Islet of Langerhans (tissue), 1 donor: Measurements from ENCODE around the gene CDYL2.
"Not testable (repeated sequence)": the region's sequence is repeated elsewhere in the genome, so short reads cannot be mapped to it uniquely, and the experiment has no call there.

ENCODE experiments used
- FAIRE-seq: peaks from one replicate; lab custom pipeline; 2011; peaks lifted over from hg19 to GRCh38; lab: Jason Lieb, UNC

CDYL2 gene, protein sequence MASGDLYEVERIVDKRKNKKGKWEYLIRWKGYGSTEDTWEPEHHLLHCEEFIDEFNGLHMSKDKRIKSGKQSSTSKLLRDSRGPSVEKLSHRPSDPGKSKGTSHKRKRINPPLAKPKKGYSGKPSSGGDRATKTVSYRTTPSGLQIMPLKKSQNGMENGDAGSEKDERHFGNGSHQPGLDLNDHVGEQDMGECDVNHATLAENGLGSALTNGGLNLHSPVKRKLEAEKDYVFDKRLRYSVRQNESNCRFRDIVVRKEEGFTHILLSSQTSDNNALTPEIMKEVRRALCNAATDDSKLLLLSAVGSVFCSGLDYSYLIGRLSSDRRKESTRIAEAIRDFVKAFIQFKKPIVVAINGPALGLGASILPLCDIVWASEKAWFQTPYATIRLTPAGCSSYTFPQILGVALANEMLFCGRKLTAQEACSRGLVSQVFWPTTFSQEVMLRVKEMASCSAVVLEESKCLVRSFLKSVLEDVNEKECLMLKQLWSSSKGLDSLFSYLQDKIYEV

DNA sequence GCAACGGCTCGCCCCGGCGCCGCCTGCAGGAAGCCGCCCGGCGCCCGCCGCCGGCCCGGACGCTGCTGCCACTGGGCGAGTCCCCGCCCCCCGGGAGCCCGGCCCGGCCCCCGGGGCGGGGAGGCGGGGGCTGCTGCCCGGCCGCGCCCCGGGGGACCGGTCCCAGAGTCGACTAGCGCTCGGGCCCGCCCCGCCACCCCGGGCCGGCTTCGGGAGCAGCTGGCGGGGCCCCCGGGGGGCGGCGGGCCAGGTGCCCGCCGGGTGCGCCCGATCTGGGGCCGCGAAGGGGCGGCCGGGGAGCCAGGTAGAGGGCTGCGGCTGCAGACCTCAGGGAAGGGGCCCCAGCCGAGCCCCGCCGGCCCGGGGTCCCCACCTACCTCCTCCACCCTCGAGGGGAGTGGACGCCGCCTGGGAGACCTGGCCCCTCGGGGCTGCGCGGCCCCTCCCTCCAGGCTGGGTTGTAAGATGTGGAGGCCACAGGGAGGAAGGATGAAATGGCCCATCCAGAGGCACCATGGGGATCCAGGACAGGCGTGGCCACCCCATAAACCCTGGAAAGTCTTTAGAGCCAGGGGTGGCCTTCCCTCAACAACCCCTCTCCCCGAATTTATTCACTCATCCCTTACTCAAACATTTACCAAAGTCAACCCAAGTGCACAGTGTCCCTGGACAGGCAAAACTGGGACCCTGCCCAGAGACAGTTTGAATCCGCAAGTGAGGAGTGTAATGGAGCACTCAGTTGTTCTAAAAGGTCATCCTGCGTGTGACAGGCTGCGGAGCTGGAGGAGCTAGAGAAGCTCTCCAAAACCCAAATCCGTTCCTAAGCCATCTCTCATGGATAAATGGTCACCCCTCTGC is at the start of gene CDYL2:
Gene CDYL2 (minus strand): TSS at position 73 of the 858 bp plus-strand sequence. CDS start 425 bp downstream, outside the sequence.
- no peak for FAIRE-seq

GRCh38 chr16:80852261-80852872 is 48.0 kb upstream of the CDYL2 start:
- no peak for FAIRE-seq

- FAIRE-seq = no peak
Measured at GRCh38 chr16:80851831-80852230, 47.4 kb upstream of the CDYL2 start.

- no peak for FAIRE-seq
Measured at GRCh38 chr16:80850757-80851156, 46.4 kb upstream of the CDYL2 start.

- no peak for FAIRE-seq
Measured at GRCh38 chr16:80848862-80849261, 44.5 kb upstream of the CDYL2 start.

- FAIRE-seq = no peak
Measured at GRCh38 chr16:80846680-80847079, 42.3 kb upstream of the CDYL2 start.

DNA sequence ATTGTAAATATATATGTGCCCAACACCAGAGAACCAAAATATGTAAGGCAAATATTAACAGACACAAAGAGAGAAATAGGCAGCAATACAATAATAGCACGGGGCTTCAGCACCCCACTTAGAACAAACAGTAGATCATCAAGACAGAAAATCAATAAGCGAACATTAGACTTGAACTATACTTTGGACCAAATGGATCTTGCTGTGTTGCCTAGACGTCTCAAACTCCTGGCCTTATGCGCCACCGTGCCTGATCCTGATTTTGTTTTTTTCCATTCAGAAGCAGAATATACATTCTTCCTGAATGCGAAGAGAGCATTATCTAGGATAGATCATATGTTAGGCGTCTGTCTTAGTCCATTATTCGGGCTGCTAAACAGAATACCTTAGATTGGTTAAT is 41.9 kb upstream of the CDYL2 start:
- no peak for FAIRE-seq

DNA sequence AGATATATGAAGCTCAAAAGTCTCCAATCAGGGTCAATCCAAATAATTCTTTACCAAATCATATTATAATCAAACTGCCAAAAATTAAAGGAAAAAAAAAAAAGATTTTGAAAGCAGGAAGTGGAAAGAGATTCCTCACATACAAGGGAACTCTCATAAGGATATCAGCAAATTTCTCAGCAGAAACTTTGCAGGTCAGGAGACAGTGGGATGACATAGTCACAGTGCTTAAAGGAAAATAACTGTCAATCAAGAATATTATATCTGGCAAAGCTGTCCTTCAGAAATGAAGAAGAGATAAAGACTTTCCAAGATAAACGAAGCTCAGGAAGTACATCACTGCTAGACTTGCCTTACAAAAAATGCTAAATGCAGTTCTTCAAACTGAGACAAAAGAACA is 40.0 kb upstream of the CDYL2 start:
- FAIRE-seq = no peak

DNA sequence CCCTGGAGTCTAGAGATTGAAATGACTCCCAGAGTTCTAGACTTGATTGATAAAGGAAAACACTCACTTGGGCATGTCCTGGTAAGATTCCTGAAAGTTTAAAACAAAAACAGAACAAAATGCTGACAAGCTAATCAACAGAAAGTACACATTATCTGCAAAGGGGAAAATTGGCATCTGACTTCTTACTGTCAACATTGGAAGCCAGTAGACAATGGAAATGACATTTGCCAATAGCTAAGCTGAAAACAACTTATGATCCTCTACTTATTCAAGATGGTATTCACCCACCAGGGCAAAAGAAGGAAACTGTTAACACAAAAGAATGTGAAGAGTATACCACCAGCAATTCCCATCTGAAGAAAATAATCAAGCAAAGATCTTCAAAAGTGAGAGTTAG is 36.8 kb upstream of the CDYL2 start:
- no peak for FAIRE-seq

- no peak for FAIRE-seq
Measured at GRCh38 chr16:80837533-80838147, 33.2 kb upstream of the CDYL2 start.

DNA sequence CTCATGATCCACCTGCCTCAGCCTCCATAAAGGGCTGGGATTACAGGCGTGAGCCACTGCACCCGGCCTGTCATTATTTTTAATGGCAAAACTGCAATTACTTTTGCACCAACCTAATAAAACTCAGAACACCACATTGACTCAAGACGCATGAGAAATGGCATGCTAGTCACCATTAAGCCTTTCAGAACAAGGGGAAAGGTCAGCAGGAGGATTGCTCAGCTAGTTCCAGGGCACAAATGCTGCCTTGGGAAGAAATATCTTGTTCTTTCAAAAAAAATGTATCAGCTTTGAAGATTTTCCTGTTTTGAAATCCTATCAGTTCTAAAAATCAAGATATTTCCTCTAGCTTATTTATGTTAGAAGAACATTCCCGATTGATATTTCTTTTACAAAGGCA is 32.4 kb upstream of the CDYL2 start:
- no peak for FAIRE-seq

GRCh38 chr16:80836202-80836601 is 31.8 kb upstream of the CDYL2 start:
- no peak for FAIRE-seq

DNA sequence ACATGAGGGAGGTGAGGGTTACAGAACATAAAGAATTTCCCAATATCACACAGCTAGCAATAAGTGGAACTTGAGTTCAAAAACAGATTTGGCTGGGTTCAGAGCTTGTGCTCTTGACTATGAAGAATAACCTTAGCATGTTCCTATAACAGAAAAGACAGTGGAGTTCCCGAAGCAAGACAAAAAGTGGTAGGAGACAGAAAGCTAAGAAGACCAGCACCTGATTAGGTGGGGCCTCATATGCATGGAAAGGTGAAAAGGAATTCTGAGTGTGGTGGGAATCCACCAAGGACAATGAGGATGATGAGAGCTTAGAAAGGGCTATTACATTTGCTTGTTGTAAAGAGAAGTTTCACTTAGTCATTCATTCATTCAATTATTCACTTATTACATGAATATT is 26.6 kb upstream of the CDYL2 start:
- no peak for FAIRE-seq

DNA sequence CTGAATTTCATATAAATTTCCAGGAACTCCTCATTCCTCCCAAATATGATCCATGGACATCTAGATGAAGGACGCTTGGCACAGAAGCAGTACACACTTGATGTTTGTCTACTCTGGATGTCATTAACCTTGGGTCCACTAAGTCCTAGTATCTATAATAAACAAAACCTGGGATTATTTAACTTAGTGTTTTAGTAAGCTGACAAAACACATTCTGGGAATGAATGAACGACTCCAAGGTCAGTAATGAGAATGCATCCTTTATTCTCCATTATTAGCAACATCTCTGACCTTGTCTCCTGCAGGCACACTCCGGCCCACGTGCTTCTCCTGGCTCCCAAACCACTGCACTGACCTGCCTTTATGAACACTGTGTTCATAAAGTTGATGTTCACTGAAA is 24.1 kb upstream of the CDYL2 start:
- no peak for FAIRE-seq

DNA sequence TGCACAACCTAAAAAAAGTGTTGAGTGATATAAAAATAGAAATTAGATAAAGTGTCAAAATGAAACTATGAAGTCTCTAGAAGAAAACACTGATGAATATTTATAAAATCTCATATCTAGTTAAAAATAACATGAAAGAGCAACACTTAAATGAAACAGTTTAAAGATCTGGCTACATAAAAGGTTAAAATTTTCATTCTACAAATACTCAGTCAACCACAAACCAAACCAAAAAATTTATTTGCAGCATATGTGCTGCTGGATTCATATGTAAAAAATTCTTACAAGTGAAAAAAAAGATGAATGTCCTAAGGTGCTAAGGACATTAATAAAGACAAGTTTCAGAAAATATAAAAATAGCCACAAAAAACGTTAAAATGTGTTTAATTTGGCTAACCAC is 22.6 kb upstream of the CDYL2 start:
- no peak for FAIRE-seq

GRCh38 chr16:80825365-80825758 is 21.0 kb upstream of the CDYL2 start:
- no peak for FAIRE-seq

DNA sequence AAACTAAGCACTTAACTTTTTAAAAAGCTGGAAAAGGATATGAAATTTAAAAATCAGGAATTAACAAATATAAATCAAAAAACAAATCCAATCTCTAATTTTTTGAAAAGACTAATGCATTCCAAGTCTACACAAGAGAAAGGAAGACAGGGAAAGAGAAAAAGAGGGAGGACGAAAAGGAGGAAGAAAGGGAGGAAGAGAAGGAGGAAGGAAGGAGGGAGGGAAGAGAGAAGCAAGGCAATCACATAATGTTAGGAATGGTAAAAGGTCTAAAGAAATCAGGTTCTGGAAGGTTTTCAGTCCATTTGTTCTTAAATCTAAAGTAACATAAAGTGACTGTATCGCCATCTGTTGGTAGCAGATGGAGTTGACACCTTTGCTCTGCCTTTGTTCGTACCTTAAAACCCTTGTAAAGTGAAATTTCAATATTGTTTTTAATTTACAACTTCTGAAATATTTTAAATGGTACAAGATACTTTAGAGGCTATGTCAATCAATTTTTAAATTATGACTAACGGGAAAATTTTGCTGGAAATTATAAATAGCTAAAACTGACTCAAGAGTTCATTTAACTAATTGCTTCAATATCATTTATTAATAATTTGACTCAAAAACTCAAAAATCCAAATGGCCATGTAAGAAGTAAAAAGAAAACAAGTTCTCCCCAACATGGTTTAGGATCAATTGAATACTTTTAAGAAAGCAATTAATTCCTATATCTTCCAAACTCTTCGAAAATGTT is 20.4 kb upstream of the CDYL2 start:
- peak; percentile 99 for FAIRE-seq

DNA sequence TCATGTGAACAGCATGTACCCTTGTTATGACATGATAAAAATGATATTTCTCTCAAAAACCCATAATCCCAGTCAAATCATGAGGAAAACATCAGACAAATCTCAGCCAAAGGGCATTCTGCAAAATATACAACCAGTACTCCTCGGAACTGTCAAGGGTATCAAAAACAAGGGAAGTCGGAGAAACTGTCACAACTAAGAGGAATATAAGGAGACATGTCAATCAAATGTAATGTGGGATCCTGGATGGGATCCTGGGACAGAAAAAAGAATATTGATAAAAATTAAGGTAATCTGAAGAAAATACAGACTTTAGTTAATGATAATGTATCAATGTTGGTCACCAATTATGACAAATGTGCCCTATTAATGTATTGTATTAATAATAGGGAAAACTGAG is 15.6 kb upstream of the CDYL2 start:
- no peak for FAIRE-seq

DNA sequence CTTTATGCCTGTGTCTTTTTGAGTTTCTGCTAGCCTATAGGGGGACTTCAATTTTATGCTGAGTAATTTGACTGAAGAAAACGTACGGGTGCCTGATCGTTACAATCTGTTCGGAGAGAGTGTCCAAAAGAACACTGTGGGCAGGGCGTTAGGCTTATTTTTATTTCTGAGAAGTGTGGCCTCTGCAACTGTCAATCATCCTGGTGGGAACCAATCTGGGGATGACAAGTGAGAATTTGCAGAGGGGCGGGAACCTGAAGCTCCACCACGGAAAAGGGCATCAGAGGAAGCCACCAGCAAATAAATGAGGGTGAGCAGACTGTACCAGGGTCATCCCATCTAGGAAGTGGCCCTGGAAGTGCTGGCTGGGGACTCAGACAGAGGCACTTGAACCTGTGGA is 12.0 kb upstream of the CDYL2 start:
- FAIRE-seq = no peak

- not testable (repeated sequence) for FAIRE-seq
Measured at GRCh38 chr16:80815278-80815677, 10.9 kb upstream of the CDYL2 start.

DNA sequence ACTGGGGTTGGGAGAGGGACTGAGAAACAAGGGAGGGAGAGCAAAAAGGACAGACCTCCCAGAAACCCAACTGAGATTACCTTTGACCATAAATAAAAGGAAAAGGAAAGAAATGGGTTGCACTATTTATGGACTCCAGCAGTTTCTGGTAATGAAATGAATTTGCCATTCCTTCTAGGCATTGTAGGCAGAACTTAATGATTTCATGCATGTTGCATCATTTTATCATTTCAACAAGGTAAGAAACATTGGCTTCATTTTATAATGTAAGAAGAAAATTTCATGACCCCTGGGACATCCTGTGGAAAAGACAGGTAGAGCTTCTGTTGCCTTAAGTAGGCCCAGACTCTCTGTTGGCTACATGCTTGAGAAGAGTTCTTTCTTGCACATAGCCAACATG is 8.2 kb upstream of the CDYL2 start:
- FAIRE-seq = no peak

GRCh38 chr16:80809366-80809765 is 5.0 kb upstream of the CDYL2 start:
- no peak for FAIRE-seq
